SK-N-SH treated with all-trans-retinoic acid at 6 μM for 48 hours (cell line): Measurements from ENCODE around the gene KLF15.

Experiments used
- ATAC-seq: fragments of 200-7000 bp; cut with Tn5 transposase; 3 replicates; pipeline ENCODE4 v1.9.1; 2020; ENCODE audit warnings: mild to moderate bottlenecking, moderate library complexity
- ARNTL ChIP-seq: fragments of 450-650 bp; formaldehyde crosslinking; IDR thresholded peaks from 2 replicates; pipeline ENCODE4 v1.5.0; 2020; ENCODE audit warnings: low read depth, mild to moderate bottlenecking, moderate library complexity, borderline replicate concordance
- BACH2 ChIP-seq: fragments of 250-450 bp; sonication (Bioruptor Pico); IDR thresholded peaks from 2 replicates; pipeline ENCODE4 v1.9.0; 2021; ENCODE audit warnings: mild to moderate bottlenecking, borderline replicate concordance
- CREB5 ChIP-seq: fragments of 250-450 bp; sonication (Bioruptor Pico); IDR thresholded peaks from 2 replicates; pipeline ENCODE4 v1.5.1; 2020; ENCODE audit warnings: low read depth, mild to moderate bottlenecking, moderate library complexity
- CSDC2 ChIP-seq: fragments of 250-450 bp; sonication (Bioruptor Pico); IDR thresholded peaks from 2 replicates; pipeline ENCODE4 v1.5.0; 2020; ENCODE audit warnings: mild to moderate bottlenecking, moderate library complexity
- CSRNP3 ChIP-seq: fragments of 250-450 bp; sonication (Bioruptor Pico); IDR thresholded peaks from 2 replicates; pipeline ENCODE4 v1.5.1; 2021; ENCODE audit warnings: mild to moderate bottlenecking, moderate library complexity
- ESRRG ChIP-seq: fragments of 250-450 bp; sonication (Bioruptor Pico); IDR thresholded peaks from 2 replicates; pipeline ENCODE4 v1.6.1; 2021; ENCODE audit warnings: mild to moderate bottlenecking
- GLIS3 ChIP-seq: fragments of 250-450 bp; sonication (Bioruptor Pico); IDR thresholded peaks from 2 replicates; pipeline ENCODE4 v1.5.0; 2020; ENCODE audit warnings: mild to moderate bottlenecking, moderate library complexity
- ISL1 ChIP-seq: fragments of 250-450 bp; sonication (Bioruptor Pico); IDR thresholded peaks from 2 replicates; pipeline ENCODE4 v2.1.2; 2022; ENCODE audit warnings: mild to moderate bottlenecking, moderate library complexity
- PPARA ChIP-seq: fragments of 250-450 bp; sonication (Bioruptor Pico); IDR thresholded peaks from 2 replicates; pipeline ENCODE4 v1.5.0; 2020; ENCODE audit warnings: mild to moderate bottlenecking, borderline replicate concordance
- RARB ChIP-seq: fragments of 250-450 bp; sonication (Bioruptor Pico); IDR thresholded peaks from 2 replicates; pipeline ENCODE4 v1.8.0; 2021; ENCODE audit warnings: mild to moderate bottlenecking, moderate library complexity
- SNAI2 ChIP-seq: fragments of 250-450 bp; sonication (Bioruptor Pico); IDR thresholded peaks from 2 replicates; pipeline ENCODE4 v1.5.0; 2020; ENCODE audit warnings: mild to moderate bottlenecking, moderate library complexity
- TCF4 ChIP-seq: fragments of 250-450 bp; sonication (Bioruptor Pico); IDR thresholded peaks from 2 replicates; pipeline ENCODE4 v1.8.0; 2021; ENCODE audit warnings: mild to moderate bottlenecking, moderate library complexity, borderline replicate concordance
- TOX ChIP-seq: fragments of 250-450 bp; sonication (Bioruptor Pico); IDR thresholded peaks from 2 replicates; pipeline ENCODE4 v1.8.0; 2021; ENCODE audit warnings: mild to moderate bottlenecking, moderate library complexity, borderline replicate concordance
- ZC3H10 ChIP-seq: fragments of 250-450 bp; sonication (Bioruptor Pico); IDR thresholded peaks from 2 replicates; pipeline ENCODE4 v1.5.1; 2021; ENCODE audit warnings: mild to moderate bottlenecking, moderate library complexity
- ZFP30 ChIP-seq: fragments of 450-650 bp; formaldehyde crosslinking; IDR thresholded peaks from 2 replicates; pipeline ENCODE4 v1.5.0; 2022; ENCODE audit warnings: mild to moderate bottlenecking, moderate library complexity
- ZNF565 ChIP-seq: fragments of 450-650 bp; formaldehyde crosslinking; conservative IDR thresholded peaks from 2 replicates; pipeline ENCODE4 v1.5.0; 2020; ENCODE audit warnings: low read depth, mild to moderate bottlenecking, moderate library complexity
- ZNF70 ChIP-seq: fragments of 450-650 bp; formaldehyde crosslinking; IDR thresholded peaks from 2 replicates; pipeline ENCODE4 v1.5.0; 2020; ENCODE audit warnings: mild to moderate bottlenecking, moderate library complexity
- ZNF8 ChIP-seq: fragments of 450-650 bp; formaldehyde crosslinking; IDR thresholded peaks from 2 replicates; pipeline ENCODE4 v1.5.0; 2020; ENCODE audit warnings: mild to moderate bottlenecking, moderate library complexity
- TF ChIP-seq, protein P1 (sequence below): fragments of 250-450 bp; sonication (Bioruptor Pico); IDR thresholded peaks from 2 replicates; pipeline ENCODE4 v1.8.0; 2020; ENCODE audit warnings: mild to moderate bottlenecking, moderate library complexity, borderline replicate concordance
- TF ChIP-seq, protein P2 (sequence below): fragments of 250-450 bp; sonication (Bioruptor Pico); IDR thresholded peaks from 2 replicates; pipeline ENCODE4 v1.8.0; 2021; ENCODE audit warnings: low read depth, mild to moderate bottlenecking, moderate library complexity, borderline replicate concordance
- TF ChIP-seq, protein P3 (sequence below): fragments of 250-450 bp; sonication (Bioruptor Pico); IDR thresholded peaks from 2 replicates; pipeline ENCODE4 v1.5.0; 2020; ENCODE audit warnings: mild to moderate bottlenecking, moderate library complexity

KLF15 gene

GRCh38 chr3:126326629-126327028, 30.6 kb downstream of the KLF15 start:
- no peak for TF ChIP-seq CSRNP3 (CRISPR knock-in tag)
- TF ChIP-seq ISL1 (CRISPR knock-in tag), result no peak
- TF ChIP-seq ESRRG, result no peak
- no peak for TF ChIP-seq PPARA (CRISPR knock-in tag)
- no peak for TF ChIP-seq CSDC2 (CRISPR knock-in tag)
- no peak for TF ChIP-seq TCF4
- TF ChIP-seq, protein P1, sequence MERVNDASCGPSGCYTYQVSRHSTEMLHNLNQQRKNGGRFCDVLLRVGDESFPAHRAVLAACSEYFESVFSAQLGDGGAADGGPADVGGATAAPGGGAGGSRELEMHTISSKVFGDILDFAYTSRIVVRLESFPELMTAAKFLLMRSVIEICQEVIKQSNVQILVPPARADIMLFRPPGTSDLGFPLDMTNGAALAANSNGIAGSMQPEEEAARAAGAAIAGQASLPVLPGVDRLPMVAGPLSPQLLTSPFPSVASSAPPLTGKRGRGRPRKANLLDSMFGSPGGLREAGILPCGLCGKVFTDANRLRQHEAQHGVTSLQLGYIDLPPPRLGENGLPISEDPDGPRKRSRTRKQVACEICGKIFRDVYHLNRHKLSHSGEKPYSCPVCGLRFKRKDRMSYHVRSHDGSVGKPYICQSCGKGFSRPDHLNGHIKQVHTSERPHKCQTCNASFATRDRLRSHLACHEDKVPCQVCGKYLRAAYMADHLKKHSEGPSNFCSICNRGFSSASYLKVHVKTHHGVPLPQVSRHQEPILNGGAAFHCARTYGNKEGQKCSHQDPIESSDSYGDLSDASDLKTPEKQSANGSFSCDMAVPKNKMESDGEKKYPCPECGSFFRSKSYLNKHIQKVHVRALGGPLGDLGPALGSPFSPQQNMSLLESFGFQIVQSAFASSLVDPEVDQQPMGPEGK (CRISPR knock-in tag), result no peak
- TF ChIP-seq ZFP30 (CRISPR knock-in tag), result no peak
- no peak for TF ChIP-seq TOX
- no peak for TF ChIP-seq RARB (CRISPR knock-in tag)
- TF ChIP-seq, protein P2, sequence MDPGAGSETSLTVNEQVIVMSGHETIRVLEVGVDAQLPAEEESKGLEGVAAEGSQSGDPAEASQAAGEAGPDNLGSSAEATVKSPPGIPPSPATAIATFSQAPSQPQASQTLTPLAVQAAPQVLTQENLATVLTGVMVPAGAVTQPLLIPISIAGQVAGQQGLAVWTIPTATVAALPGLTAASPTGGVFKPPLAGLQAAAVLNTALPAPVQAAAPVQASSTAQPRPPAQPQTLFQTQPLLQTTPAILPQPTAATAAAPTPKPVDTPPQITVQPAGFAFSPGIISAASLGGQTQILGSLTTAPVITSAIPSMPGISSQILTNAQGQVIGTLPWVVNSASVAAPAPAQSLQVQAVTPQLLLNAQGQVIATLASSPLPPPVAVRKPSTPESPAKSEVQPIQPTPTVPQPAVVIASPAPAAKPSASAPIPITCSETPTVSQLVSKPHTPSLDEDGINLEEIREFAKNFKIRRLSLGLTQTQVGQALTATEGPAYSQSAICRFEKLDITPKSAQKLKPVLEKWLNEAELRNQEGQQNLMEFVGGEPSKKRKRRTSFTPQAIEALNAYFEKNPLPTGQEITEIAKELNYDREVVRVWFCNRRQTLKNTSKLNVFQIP (CRISPR knock-in tag), result no peak
- no peak for TF ChIP-seq ZNF8 (CRISPR knock-in tag)
- TF ChIP-seq SNAI2 (CRISPR knock-in tag), result no peak
- TF ChIP-seq ZNF565 (CRISPR knock-in tag), result no peak
- no peak for ATAC-seq

- ATAC-seq, result no peak
- TF ChIP-seq ZNF8 (CRISPR knock-in tag) (no peak), TOX (no peak), ISL1 (CRISPR knock-in tag) (no peak), ARNTL (no peak), ZNF565 (CRISPR knock-in tag) (no peak)
- TF ChIP-seq, protein P2 (CRISPR knock-in tag), result no peak
Observed at GRCh38 chr3:126322181-126322967, 34.8 kb downstream of the KLF15 start.

DNA sequence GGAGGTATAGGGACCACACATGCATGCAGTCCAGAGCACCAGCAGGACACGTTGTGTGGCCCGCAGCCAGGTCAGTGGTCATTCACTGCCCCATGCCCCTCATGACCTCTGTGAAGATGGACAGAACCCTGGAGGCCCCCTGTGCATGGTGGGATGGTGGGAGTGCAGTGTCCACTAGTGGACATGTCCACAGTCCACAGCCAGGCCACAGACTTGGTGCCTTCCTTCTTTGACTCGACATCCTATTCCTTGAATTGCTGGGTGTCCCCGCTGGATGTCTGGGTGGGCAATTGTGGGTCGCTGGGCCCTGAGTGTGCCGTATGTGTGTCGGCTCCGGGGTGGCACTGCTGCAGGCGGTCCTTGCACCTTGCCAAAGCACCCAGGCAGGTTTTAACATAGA, 35.7 kb downstream of the KLF15 start:
- ATAC-seq, result no peak
- TF ChIP-seq SNAI2 (CRISPR knock-in tag) (no peak), ESRRG (no peak), TCF4 (no peak), CSRNP3 (CRISPR knock-in tag) (no peak), ZNF8 (CRISPR knock-in tag) (no peak), GLIS3 (no peak), ARNTL (no peak), ZNF70 (CRISPR knock-in tag) (no peak), TOX (no peak), CREB5 (CRISPR knock-in tag) (no peak), RARB (CRISPR knock-in tag) (no peak), ZC3H10 (no peak), PPARA (CRISPR knock-in tag) (no peak), ZNF565 (CRISPR knock-in tag) (no peak), BACH2 (no peak)
- TF ChIP-seq, protein P3, sequence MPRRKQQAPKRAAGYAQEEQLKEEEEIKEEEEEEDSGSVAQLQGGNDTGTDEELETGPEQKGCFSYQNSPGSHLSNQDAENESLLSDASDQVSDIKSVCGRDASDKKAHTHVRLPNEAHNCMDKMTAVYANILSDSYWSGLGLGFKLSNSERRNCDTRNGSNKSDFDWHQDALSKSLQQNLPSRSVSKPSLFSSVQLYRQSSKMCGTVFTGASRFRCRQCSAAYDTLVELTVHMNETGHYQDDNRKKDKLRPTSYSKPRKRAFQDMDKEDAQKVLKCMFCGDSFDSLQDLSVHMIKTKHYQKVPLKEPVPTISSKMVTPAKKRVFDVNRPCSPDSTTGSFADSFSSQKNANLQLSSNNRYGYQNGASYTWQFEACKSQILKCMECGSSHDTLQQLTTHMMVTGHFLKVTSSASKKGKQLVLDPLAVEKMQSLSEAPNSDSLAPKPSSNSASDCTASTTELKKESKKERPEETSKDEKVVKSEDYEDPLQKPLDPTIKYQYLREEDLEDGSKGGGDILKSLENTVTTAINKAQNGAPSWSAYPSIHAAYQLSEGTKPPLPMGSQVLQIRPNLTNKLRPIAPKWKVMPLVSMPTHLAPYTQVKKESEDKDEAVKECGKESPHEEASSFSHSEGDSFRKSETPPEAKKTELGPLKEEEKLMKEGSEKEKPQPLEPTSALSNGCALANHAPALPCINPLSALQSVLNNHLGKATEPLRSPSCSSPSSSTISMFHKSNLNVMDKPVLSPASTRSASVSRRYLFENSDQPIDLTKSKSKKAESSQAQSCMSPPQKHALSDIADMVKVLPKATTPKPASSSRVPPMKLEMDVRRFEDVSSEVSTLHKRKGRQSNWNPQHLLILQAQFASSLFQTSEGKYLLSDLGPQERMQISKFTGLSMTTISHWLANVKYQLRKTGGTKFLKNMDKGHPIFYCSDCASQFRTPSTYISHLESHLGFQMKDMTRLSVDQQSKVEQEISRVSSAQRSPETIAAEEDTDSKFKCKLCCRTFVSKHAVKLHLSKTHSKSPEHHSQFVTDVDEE (CRISPR knock-in tag), result no peak
- TF ChIP-seq, protein P1 (CRISPR knock-in tag), result no peak
